Measurements from ENCODE around the gene CTNNA1. TPM values are rescaled to one million over a fixed set of nuclear protein-coding genes. Genes with fewer than 3 reads are reported as not detected.

Gene CTNNA1
- total RNA-seq, 1 donor from 2014 or later, result 359 TPM

- no peak for TF ChIP-seq CTCF (IDR thresholded peaks at IDR 0.05; ENCODE audit: insufficient read depth, low read depth, low read length)
- no peak for TF ChIP-seq EZH2 (IDR thresholded peaks at IDR 0.05; ENCODE audit: insufficient read depth, low read length)
- Histone ChIP-seq H3K4me1 (ENCODE audit: insufficient read depth, low read length) (peaks cover 8% of the 10 kb centered on the region), H3K27me3 (ENCODE audit: insufficient read depth, low read length) (no peaks in the 10 kb centered on the region), H3K9ac (ENCODE audit: low read length) (no peak overlapping the region), H4K20me1 (ENCODE audit: insufficient read depth, low read length) (no peaks in the 10 kb centered on the region), H3K9me3 (ENCODE audit: insufficient read depth, low read depth, low read length) (no peaks in the 10 kb centered on the region), H3K79me2 (ENCODE audit: insufficient read depth, low read length) (no peaks in the 10 kb centered on the region), H3K4me2 (ENCODE audit: low read length) (no peak overlapping the region), H3K4me3 (ENCODE audit: insufficient read depth, low read depth, low read length) (no peak overlapping the region), H3K27ac (ENCODE audit: low read depth, low read length) (no peak overlapping the region), H3K36me3 (ENCODE audit: insufficient read depth, low read length) (no peaks in the 10 kb centered on the region), H2AFZ (ENCODE audit: low read depth, low read length) (no peak overlapping the region)
- peaks cover 15% of the 10 kb centered on the region for H3K27me3 Mint-ChIP-seq (ENCODE audit: low read depth, unreplicated experiment)
- H3K4me1 Mint-ChIP-seq (ENCODE audit: low read depth, unreplicated experiment), result peaks cover 10% of the 10 kb centered on the region
- FAIRE-seq (no peak), DNase-seq (ENCODE audit: low read depth) (no peak)
- peak overlapping the region; percentile 51 for H3K4me3 Mint-ChIP-seq (ENCODE audit: unreplicated experiment)
- peaks cover 2% of the 10 kb centered on the region for H3K9me3 Mint-ChIP-seq (ENCODE audit: unreplicated experiment)
- H3K36me3 Mint-ChIP-seq (ENCODE audit: low read depth, unreplicated experiment), result no peaks in the 10 kb centered on the region
- no peak overlapping the region for H3K27ac Mint-ChIP-seq (ENCODE audit: unreplicated experiment)
These were observed 40.9 kb upstream of the CTNNA1 start for GRCh38 chr5:138712324-138712723.

- no peak overlapping the region for H3K4me3 Mint-ChIP-seq (ENCODE audit: unreplicated experiment)
- no peak overlapping the region for H3K27ac ChIP-seq (ENCODE audit: low read depth, low read length)
- no peaks in the 10 kb centered on the region for H3K79me2 ChIP-seq (ENCODE audit: insufficient read depth, low read length)
- H3K27me3 ChIP-seq (ENCODE audit: insufficient read depth, low read length), result no peaks in the 10 kb centered on the region
- H3K27ac Mint-ChIP-seq (ENCODE audit: unreplicated experiment), result no peak overlapping the region
- FAIRE-seq (no peak), DNase-seq (ENCODE audit: low read depth) (no peak)
- peaks cover 8% of the 10 kb centered on the region for H3K4me1 ChIP-seq (ENCODE audit: insufficient read depth, low read length)
- H3K27me3 Mint-ChIP-seq (ENCODE audit: low read depth, unreplicated experiment), result peaks cover 15% of the 10 kb centered on the region
- H3K4me3 ChIP-seq (ENCODE audit: insufficient read depth, low read depth, low read length), result no peak overlapping the region
- H3K9me3 Mint-ChIP-seq (ENCODE audit: unreplicated experiment), result peaks cover 2% of the 10 kb centered on the region
- no peaks in the 10 kb centered on the region for H3K36me3 Mint-ChIP-seq (ENCODE audit: low read depth, unreplicated experiment)
- H3K4me1 Mint-ChIP-seq (ENCODE audit: low read depth, unreplicated experiment), result peaks cover 10% of the 10 kb centered on the region
- H2AFZ ChIP-seq (ENCODE audit: low read depth, low read length), result no peak overlapping the region
- H3K36me3 ChIP-seq (ENCODE audit: insufficient read depth, low read length), result no peaks in the 10 kb centered on the region
- H3K9me3 ChIP-seq (ENCODE audit: insufficient read depth, low read depth, low read length), result no peaks in the 10 kb centered on the region
- TF ChIP-seq CTCF (IDR thresholded peaks at IDR 0.05; ENCODE audit: insufficient read depth, low read depth, low read length), result no peak
- no peak for TF ChIP-seq EZH2 (IDR thresholded peaks at IDR 0.05; ENCODE audit: insufficient read depth, low read length)
- no peaks in the 10 kb centered on the region for H4K20me1 ChIP-seq (ENCODE audit: insufficient read depth, low read length)
- H3K9ac ChIP-seq (ENCODE audit: low read length), result no peak overlapping the region
- no peak overlapping the region for H3K4me2 ChIP-seq (ENCODE audit: low read length)
These were observed 40.4 kb upstream of the CTNNA1 start for GRCh38 chr5:138712791-138713190.

GRCh38 chr5:138713247-138713646 is 40.0 kb upstream of the CTNNA1 start:
- Histone ChIP-seq H3K9me3 (ENCODE audit: insufficient read depth, low read depth, low read length) (no peaks in the 10 kb centered on the region), H3K4me1 (ENCODE audit: insufficient read depth, low read length) (peaks cover 8% of the 10 kb centered on the region), H3K4me3 (ENCODE audit: insufficient read depth, low read depth, low read length) (no peak overlapping the region), H3K27me3 (ENCODE audit: insufficient read depth, low read length) (no peaks in the 10 kb centered on the region), H3K79me2 (ENCODE audit: insufficient read depth, low read length) (no peaks in the 10 kb centered on the region), H3K27ac (ENCODE audit: low read depth, low read length) (no peak overlapping the region), H3K4me2 (ENCODE audit: low read length) (no peak overlapping the region), H4K20me1 (ENCODE audit: insufficient read depth, low read length) (no peaks in the 10 kb centered on the region), H2AFZ (ENCODE audit: low read depth, low read length) (no peak overlapping the region), H3K36me3 (ENCODE audit: insufficient read depth, low read length) (no peaks in the 10 kb centered on the region), H3K9ac (ENCODE audit: low read length) (no peak overlapping the region)
- Mint-ChIP-seq H3K4me3 (ENCODE audit: unreplicated experiment) (no peak overlapping the region), H3K9me3 (ENCODE audit: unreplicated experiment) (peaks cover 2% of the 10 kb centered on the region), H3K36me3 (ENCODE audit: low read depth, unreplicated experiment) (no peaks in the 10 kb centered on the region), H3K27ac (ENCODE audit: unreplicated experiment) (no peak overlapping the region), H3K27me3 (ENCODE audit: low read depth, unreplicated experiment) (peaks cover 15% of the 10 kb centered on the region), H3K4me1 (ENCODE audit: low read depth, unreplicated experiment) (peaks cover 10% of the 10 kb centered on the region)
- TF ChIP-seq EZH2 (IDR thresholded peaks at IDR 0.05; ENCODE audit: insufficient read depth, low read length) (no peak), CTCF (IDR thresholded peaks at IDR 0.05; ENCODE audit: insufficient read depth, low read depth, low read length) (no peak)
- FAIRE-seq (no peak), DNase-seq (ENCODE audit: low read depth) (no peak)

All from astrocyte (in vitro differentiated cells and primary cell).